Parathyroid adenoma (tissue), 2 donors: ENCODE data around the gene WDR70.

ENCODE experiments used
- H2AFZ ChIP-seq: fragments of 300-600 bp; sonication (generic); one replicate; pipeline ENCODE4 v1.7.0; 2017; ENCODE audit warnings: antibody characterized with exemption, mild to moderate bottlenecking
- H3K27ac ChIP-seq: fragments of 300-600 bp; sonication (generic); one replicate; pipeline ENCODE4 v1.7.0; 2017
- H3K27me3 ChIP-seq: fragments of 300-600 bp; sonication (generic); one replicate; pipeline ENCODE4 v1.7.0; 2017; ENCODE audit warnings: low read length; ENCODE audit not compliant: control insufficient read depth, insufficient read depth
- H3K36me3 ChIP-seq: fragments of 300-600 bp; sonication (generic); one replicate; pipeline ENCODE4 v1.7.0; 2017; ENCODE audit warnings: low read length; ENCODE audit not compliant: control insufficient read depth, insufficient read depth
- H3K4me1 ChIP-seq: fragments of 300-600 bp; sonication (generic); one replicate; pipeline ENCODE4 v1.7.0; 2017; ENCODE audit warnings: control low read depth
- H3K4me2 ChIP-seq: fragments of 300-600 bp; sonication (generic); one replicate; pipeline ENCODE4 v1.7.0; 2017; ENCODE audit warnings: low read length
- H3K4me3 ChIP-seq: fragments of 300-600 bp; sonication (generic); one replicate; pipeline ENCODE4 v1.7.0; 2017; ENCODE audit warnings: low read depth, low read length
- H3K79me2 ChIP-seq: fragments of 300-600 bp; sonication (generic); one replicate; pipeline ENCODE4 v1.7.0; 2017; ENCODE audit warnings: control low read depth
- H3K9ac ChIP-seq: fragments of 300-600 bp; sonication (generic); one replicate; pipeline ENCODE4 v1.7.0; 2017; ENCODE audit warnings: mild to moderate bottlenecking
- H3K9me3 ChIP-seq: fragments of 300-600 bp; sonication (generic); one replicate; pipeline ENCODE4 v1.7.0; 2017; ENCODE audit warnings: low read length; ENCODE audit not compliant: control insufficient read depth
- TF ChIP-seq, protein P1 (sequence below): fragments of 300-600 bp; sonication (generic); IDR thresholded peaks from one replicate; pipeline ENCODE4 v1.7.0; 2017; ENCODE audit warnings: antibody characterized with exemption, mild to moderate bottlenecking
- donor health status: primary hyperparathyroidism.

WDR70 gene

DNA sequence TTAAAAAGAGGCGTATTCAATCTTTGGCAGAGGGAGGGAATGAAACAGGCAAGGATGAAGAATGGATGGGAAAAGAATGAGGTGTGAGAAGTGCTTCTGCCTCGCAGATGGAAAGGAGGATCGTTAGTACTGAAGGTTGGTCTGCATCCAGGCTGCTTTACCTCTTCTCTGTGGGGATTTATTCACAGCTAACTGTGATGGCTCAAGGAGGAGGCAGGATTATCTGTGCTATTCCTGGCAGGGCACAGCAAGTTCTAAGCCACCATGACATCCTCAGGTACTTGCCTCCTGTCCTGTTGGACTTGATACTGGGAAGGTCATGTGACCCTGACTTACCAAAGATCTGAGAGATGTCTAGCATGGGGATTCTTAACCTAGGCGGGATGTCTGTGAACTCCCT is 376.5 kb downstream of the WDR70 start:
- Histone ChIP-seq H3K9me3 (no peaks in the 10 kb centered on the region), H3K79me2 (no peaks in the 10 kb centered on the region), H2AFZ (no peak overlapping the region), H3K4me2 (no peak overlapping the region), H3K9ac (no peak overlapping the region), H3K27me3 (no peaks in the 10 kb centered on the region), H3K36me3 (no peaks in the 10 kb centered on the region), H3K4me1 (no peaks in the 10 kb centered on the region), H3K27ac (no peak overlapping the region), H3K4me3 (no peak overlapping the region)
- TF ChIP-seq, protein P1, sequence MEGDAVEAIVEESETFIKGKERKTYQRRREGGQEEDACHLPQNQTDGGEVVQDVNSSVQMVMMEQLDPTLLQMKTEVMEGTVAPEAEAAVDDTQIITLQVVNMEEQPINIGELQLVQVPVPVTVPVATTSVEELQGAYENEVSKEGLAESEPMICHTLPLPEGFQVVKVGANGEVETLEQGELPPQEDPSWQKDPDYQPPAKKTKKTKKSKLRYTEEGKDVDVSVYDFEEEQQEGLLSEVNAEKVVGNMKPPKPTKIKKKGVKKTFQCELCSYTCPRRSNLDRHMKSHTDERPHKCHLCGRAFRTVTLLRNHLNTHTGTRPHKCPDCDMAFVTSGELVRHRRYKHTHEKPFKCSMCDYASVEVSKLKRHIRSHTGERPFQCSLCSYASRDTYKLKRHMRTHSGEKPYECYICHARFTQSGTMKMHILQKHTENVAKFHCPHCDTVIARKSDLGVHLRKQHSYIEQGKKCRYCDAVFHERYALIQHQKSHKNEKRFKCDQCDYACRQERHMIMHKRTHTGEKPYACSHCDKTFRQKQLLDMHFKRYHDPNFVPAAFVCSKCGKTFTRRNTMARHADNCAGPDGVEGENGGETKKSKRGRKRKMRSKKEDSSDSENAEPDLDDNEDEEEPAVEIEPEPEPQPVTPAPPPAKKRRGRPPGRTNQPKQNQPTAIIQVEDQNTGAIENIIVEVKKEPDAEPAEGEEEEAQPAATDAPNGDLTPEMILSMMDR, result no peak

DNA sequence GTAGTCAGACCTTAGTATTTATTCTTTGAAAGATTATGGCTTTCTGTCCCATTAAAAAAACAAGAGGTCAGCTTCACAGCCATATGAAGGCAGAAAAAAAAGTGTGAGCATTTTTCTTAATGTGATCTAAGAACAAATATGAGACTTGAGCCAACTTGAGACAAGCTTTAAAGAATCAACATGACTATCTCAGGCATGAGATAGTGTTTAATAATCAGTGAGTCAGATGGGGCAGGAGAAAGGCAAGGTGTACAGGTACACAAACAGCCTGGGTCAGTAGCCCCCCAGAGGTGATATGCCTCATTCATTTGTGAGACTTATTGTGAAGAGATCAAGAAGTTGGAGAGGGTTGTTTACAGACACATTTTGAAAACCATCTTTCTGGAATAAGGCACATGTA is 377.1 kb downstream of the WDR70 start:
- Histone ChIP-seq H3K9me3 (no peaks in the 10 kb centered on the region), H3K4me1 (no peaks in the 10 kb centered on the region), H3K79me2 (no peaks in the 10 kb centered on the region), H3K4me2 (no peak overlapping the region), H3K9ac (no peak overlapping the region), H3K36me3 (no peaks in the 10 kb centered on the region), H3K27ac (no peak overlapping the region), H3K4me3 (no peak overlapping the region), H3K27me3 (no peaks in the 10 kb centered on the region), H2AFZ (no peak overlapping the region)
- TF ChIP-seq, protein P1, result no peak

- no peak overlapping the region for H3K27ac ChIP-seq
- TF ChIP-seq, protein P1, result no peak
Measured at GRCh38 chr5:37757980-37758582, 379.0 kb downstream of the WDR70 start.

DNA sequence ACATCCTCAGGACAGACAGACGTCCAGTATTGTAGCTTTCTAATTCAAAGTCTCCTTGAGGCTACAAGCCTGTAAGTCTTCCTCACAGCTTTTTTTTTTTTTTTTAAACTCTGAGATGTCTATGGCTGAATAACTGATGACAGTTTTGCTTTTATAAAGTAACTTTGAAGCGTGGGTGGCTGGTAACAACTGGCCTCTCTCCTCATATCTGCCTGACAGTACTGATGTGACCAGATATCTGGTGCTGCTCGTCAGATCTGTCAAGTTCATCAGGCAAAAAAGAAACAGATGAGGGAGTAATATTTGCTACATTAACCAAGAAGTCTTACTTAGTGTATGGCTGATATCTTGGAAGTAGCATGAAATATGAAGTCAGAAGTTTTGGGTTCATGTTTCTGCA is 388.1 kb downstream of the WDR70 start:
- Histone ChIP-seq H2AFZ (no peak overlapping the region), H3K9me3 (no peaks in the 10 kb centered on the region), H3K27me3 (no peaks in the 10 kb centered on the region), H3K4me1 (no peaks in the 10 kb centered on the region), H3K4me3 (no peak overlapping the region), H3K9ac (no peak overlapping the region), H3K36me3 (no peaks in the 10 kb centered on the region), H3K79me2 (no peaks in the 10 kb centered on the region), H3K27ac (no peak overlapping the region), H3K4me2 (no peak overlapping the region)
- TF ChIP-seq, protein P1, result no peak

More at GRCh38 chr5:37757980-37758582, 379.0 kb downstream of the WDR70 start:
- no peak overlapping the region for H3K4me2 ChIP-seq
- H3K27me3 ChIP-seq, result no peaks in the 10 kb centered on the region
- H3K9ac ChIP-seq, result no peak overlapping the region
- no peak overlapping the region for H2AFZ ChIP-seq
- H3K9me3 ChIP-seq, result no peaks in the 10 kb centered on the region
- no peak overlapping the region for H3K4me3 ChIP-seq
- H3K79me2 ChIP-seq, result no peaks in the 10 kb centered on the region
- H3K4me1 ChIP-seq, result no peaks in the 10 kb centered on the region
- no peaks in the 10 kb centered on the region for H3K36me3 ChIP-seq

DNA sequence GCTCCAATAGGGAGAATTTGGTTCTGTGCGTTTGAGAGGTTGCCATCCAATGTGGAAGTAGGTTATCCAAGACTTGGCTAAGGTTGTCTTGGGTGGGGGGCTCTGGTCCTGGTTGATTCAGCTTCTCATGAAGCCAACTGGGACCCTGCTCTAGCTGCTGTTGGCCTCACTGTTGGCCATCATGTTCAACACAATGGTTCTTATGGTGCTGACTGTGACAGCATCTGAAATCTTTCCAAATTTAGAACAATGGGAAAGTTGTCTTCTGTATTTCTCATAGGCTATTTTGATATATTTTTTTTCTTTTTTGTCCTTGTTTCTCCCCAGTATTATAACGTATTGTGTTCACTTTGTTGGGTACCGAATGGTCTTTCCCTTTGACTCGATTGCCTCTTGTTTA is 388.8 kb downstream of the WDR70 start:
- Histone ChIP-seq H3K27ac (no peak overlapping the region), H3K4me2 (no peak overlapping the region), H3K4me1 (no peaks in the 10 kb centered on the region), H3K9me3 (no peaks in the 10 kb centered on the region), H3K36me3 (no peaks in the 10 kb centered on the region), H3K27me3 (no peaks in the 10 kb centered on the region), H3K4me3 (no peak overlapping the region), H3K9ac (no peak overlapping the region), H2AFZ (no peak overlapping the region), H3K79me2 (no peaks in the 10 kb centered on the region)
- TF ChIP-seq, protein P1, result no peak
